ENCODE results near the gene IQGAP3. TPM values are rescaled to one million over a fixed set of nuclear protein-coding genes. Genes with fewer than 3 reads are reported as not detected.

Gene IQGAP3
- total and polyA plus RNA-seq, 12 donors, result 0.07 to 3.8 (median 0.23) TPM

GRCh38 chr1:156525856-156526489, 46.4 kb downstream of the IQGAP3 start:
- 87 to 94% methylated on average over 2 of the region's 2 CpGs for WGBS, 2 donors
- no peak for ATAC-seq
- TF ChIP-seq CTCF (IDR thresholded peaks at IDR 0.05), result no peak
- no peak for DNase-seq
- Histone ChIP-seq H3K9me3 (no peaks in the 10 kb centered on the region), H3K36me3 (peaks cover 0 to 11% (median 0%) of the 10 kb centered on the region in 9 donors), H3K27ac (no peak overlapping the region), H3K4me1 (peaks cover 0 to 22% (median 8%) of the 10 kb centered on the region in 9 donors), H3K4me3 (no peak overlapping the region), H3K27me3 (no peaks in the 10 kb centered on the region)
- intact Hi-C loops (cut with DNase I), result loop anchor here in 1 of 10 donors (5.0 kb wide), 1 partner anchor 41 kb away; no protein-coding TSS in a partner anchor

GRCh38 chr1:156525071-156525501, 47.3 kb downstream of the IQGAP3 start:
- Histone ChIP-seq H3K27ac (peak overlapping the region in 2 of 10 donors; percentile 15 to 69), H3K9me3 (no peaks in the 10 kb centered on the region), H3K36me3 (peaks cover 0 to 9% (median 0%) of the 10 kb centered on the region in 9 donors), H3K27me3 (no peaks in the 10 kb centered on the region), H3K4me1 (peaks cover 0 to 22% (median 8%) of the 10 kb centered on the region in 9 donors), H3K4me3 (no peak overlapping the region)
- TF ChIP-seq CTCF (IDR thresholded peaks at IDR 0.05), result no peak
- intact Hi-C loops (cut with DNase I), result loop anchor here in 1 of 10 donors (5.0 kb wide), 1 partner anchor 42 kb away; no protein-coding TSS in a partner anchor
- no peak for DNase-seq
- WGBS, 2 donors, result 43 to 46% methylated on average over 6 of the region's 6 CpGs
- ATAC-seq, result peak in 3 of 8 donors; percentile 15 to 43 (median 27)

- no peak for DNase-seq
- ATAC-seq, result peak; percentile 37 to 82 (median 62)
- H3K27ac ChIP-seq, result peak overlapping the region in 1 of 10 donors; percentile 69
- intact Hi-C loops (cut with DNase I), result no loop called here
- H3K27me3 ChIP-seq, result no peaks in the 10 kb centered on the region
- H3K9me3 ChIP-seq, result no peaks in the 10 kb centered on the region
- H3K4me1 ChIP-seq, result peaks cover 0 to 22% (median 8%) of the 10 kb centered on the region in 9 donors
- no peak for TF ChIP-seq CTCF (IDR thresholded peaks at IDR 0.05)
- peaks cover 0 to 7% (median 0%) of the 10 kb centered on the region in 9 donors for H3K36me3 ChIP-seq
- WGBS, 2 donors, result 53 to 56% methylated on average over 3 of the region's 3 CpGs
- no peak overlapping the region for H3K4me3 ChIP-seq
These were observed 47.9 kb downstream of the IQGAP3 start for GRCh38 chr1:156524481-156524869.

GRCh38 chr1:156523801-156524480, 48.4 kb downstream of the IQGAP3 start:
- no peak for ATAC-seq
- Histone ChIP-seq H3K4me1 (peaks cover 0 to 22% (median 8%) of the 10 kb centered on the region in 9 donors), H3K36me3 (peaks cover 0 to 3% (median 0%) of the 10 kb centered on the region in 9 donors), H3K27me3 (no peaks in the 10 kb centered on the region), H3K9me3 (no peaks in the 10 kb centered on the region), H3K4me3 (no peak overlapping the region), H3K27ac (no peak overlapping the region)
- no peak for TF ChIP-seq CTCF (IDR thresholded peaks at IDR 0.05)
- intact Hi-C loops (cut with DNase I), result no loop called here
- 79 to 82% methylated on average over 2 of the region's 2 CpGs for WGBS, 2 donors
- no peak for DNase-seq
